Mammary epithelial cell (primary cell): ENCODE results near the gene PRUNE2.

Experiments
- CTCF ChIP-seq, 2 donors: IDR thresholded peaks in 1 of 2; conservative IDR thresholded peaks in 1 of 2; 2 replicates each; pipeline ENCODE4 v1.5.1; 2011 to 2012; ENCODE audit warnings: inconsistent platforms in 2 of 2, low read length in 2 of 2, mild to moderate bottlenecking in 2 of 2, control low read depth in 1 of 2, low read depth in 1 of 2; ENCODE audit not compliant: insufficient read depth in 1 of 2; ENCODE audit errors: extremely low read depth in 1 of 2
- EZH2 ChIP-seq: IDR thresholded peaks from 2 replicates; pipeline ENCODE4 v1.6.1; 2012; ENCODE audit warnings: low read length, inconsistent platforms, borderline replicate concordance

GRCh38 chr9:76932265-76932664, 26.4 kb upstream of the PRUNE2 start:
- no peak for TF ChIP-seq CTCF (conservative IDR thresholded peaks at IDR 0.05 in 1 of 2, IDR thresholded peaks at IDR 0.05 in 1 of 2; ENCODE audit: extremely low read depth in 1 of 2, insufficient read depth in 1 of 2, low read depth in 1 of 2, low read length in 2 of 2)
- TF ChIP-seq EZH2, result no peak
